ENCODE results near the gene GNAQ. TPM values are rescaled to one million over a fixed set of nuclear protein-coding genes. Genes with fewer than 3 reads are reported as not detected.

Gene GNAQ
- total RNA-seq, 1 donor from 2014 or later = 12.2 TPM

DNA sequence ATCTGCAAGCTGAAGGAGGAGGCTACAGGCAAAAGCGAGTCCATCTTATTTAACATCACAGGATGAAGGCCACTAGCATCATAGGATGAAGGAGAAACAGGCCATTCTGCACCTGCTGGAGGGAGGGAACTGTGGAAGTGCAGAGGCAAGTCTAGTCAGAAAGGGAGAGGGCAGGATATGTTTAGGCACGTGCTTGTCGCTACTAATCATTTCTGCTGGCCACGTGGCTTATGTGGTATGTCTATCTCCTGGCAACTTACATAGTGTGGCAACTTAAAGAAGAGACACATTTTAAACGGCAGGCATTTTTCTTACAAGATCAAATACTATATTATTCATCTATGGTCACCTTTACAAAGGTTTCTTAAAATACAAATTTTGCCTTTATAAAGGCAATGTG lies 74.0 kb downstream of the GNAQ start:
- ATAC-seq (ENCODE audit: poor library complexity) (no peak), DNase-seq (no peak)
- intact Hi-C loops (cut with DNase I) = no loop called here

DNA sequence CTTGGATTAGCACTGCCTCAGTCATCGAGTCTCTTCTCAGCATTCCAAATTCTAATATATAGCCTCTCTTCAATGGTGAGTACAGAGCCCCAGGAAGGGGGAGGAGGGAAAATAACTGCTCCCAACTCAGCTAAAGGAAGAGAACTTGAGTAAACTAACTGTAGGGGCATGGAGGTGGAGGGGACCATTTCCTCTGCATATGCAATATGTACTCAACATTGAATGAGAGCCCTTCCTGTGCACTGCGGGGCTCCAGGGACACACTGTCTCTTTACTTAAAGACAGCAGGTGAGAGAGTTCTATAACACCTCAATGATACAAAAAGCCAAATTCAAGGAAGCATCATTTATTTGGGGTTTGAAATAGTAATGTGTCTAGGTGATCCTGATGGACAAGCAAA lies 75.1 kb downstream of the GNAQ start:
- intact Hi-C loops (cut with DNase I) = no loop called here
- no peak for ATAC-seq (ENCODE audit: poor library complexity)
- no peak for DNase-seq

DNA sequence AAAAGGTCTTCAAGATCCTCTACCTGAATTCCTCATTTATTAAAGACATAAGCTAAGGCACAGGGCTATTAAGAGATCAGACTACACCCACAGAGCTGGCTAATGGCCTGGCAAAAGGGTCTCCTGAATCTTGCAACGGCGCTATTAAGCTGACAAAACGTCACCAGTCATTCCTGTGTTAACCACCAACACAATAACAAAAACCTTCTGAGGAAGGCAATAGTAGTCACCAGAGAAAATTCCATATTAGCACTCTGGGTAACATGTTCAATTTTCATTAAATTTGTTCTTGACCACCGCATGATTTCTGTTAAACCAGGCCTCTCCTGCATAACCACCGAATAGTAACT lies 77.0 kb downstream of the GNAQ start:
- ATAC-seq (ENCODE audit: poor library complexity) = no peak
- intact Hi-C loops (cut with DNase I) = no loop called here
- no peak for DNase-seq

DNA sequence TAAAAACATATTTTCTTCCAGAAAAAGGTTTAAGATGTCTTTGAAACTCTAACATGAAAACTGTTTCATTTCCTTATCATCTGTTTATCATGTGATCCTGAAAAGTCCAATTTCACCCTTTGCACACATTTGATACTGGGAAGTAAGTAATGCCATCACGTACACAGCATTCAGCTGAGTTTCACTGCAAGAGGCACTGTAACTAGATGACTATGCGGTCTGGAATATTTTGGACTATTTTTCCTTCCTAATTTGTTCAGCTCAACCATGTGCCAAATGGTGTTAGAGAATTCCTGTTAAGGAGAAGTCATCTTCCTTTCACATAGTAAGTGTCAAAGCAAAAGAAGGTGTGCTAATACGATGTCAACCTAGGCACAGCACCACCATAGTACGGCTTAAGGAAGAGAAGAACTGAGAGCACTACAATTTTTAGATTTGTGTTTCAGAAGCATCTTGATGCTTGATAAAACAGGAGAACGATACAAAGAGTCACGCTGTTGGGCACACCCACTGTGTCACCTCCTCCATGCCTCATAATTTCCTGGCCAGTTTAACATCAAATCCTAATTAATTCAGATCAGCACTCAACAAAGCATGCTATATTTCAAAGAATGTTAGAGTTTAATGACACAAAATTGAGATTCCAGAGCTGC lies 77.5 kb downstream of the GNAQ start:
- intact Hi-C loops (cut with DNase I) = no loop called here
- DNase-seq (no peak), ATAC-seq (ENCODE audit: poor library complexity) (no peak)

DNA sequence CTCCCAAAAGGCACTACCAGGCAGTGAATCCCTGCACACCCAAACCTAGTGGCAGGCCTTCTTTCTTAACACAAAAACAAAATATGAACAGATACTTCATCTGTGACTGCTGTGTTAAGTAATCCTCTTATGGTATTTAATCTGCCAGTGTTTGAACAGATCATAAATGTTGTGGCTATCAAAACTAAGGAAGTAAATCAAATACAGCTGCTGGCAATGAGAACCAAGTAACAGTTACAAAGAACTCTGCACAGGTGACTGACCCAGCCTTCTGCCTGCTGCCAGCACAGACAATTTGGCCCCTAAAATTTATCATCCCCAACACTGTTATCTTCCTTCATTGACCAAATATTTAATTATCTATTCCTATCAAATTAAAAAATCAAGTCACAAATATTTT lies 78.0 kb downstream of the GNAQ start:
- no peak for ATAC-seq (ENCODE audit: poor library complexity)
- no peak for DNase-seq
- intact Hi-C loops (cut with DNase I) = no loop called here

DNA sequence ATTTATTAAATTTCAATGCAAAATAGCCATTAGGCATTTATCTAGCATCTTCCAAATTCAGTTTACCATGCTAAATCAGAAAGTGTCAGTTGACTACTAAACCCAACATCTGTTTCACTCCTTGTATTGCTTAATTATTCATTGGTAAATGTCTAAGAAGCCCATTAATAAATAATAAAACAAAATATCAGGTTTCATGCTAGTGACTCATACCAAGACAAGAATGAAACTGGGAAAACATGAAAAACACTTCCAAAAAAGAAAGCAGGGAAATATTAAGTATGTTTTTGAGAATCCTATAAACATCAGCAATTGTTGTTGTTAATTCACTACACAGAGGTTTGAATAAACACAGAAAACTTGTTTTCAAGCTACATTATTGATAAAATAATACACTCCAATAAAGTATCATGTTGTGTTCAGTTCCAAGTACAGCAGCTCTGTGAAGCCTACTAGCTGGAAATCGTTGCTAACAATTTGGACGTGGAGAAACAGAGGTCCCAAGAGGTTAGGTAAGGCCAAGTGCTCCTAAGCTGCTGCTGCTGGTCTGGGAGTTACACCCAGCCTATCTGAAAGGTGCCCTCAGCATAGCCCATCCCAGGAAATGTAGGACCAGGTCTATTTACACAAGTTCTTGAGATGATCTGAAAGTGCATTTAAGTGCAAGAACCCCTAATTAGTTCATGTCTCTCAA lies 78.8 kb downstream of the GNAQ start:
- ATAC-seq (ENCODE audit: poor library complexity) = peak; percentile 83
- no peak for DNase-seq
- intact Hi-C loops (cut with DNase I) = no loop called here

DNA sequence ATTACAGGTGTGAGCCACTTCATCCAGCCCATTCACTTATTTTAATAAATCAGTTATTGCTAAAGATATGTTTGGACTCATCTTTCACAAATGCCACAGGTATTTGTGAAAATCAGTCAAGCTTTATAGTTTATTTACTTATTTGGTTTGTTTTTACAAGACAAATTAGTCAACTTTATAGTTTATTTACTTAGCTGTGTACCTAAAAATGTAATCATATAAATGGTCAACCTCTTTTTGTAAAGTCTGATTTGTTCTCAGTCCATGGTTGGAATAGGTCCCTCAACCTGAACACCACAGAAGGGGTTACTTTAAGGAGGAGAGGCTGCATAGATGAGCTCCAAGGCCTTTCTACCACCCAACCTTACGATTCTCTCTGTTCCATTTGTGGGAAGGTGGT lies 80.2 kb downstream of the GNAQ start:
- intact Hi-C loops (cut with DNase I) = no loop called here
- no peak for DNase-seq

DNA sequence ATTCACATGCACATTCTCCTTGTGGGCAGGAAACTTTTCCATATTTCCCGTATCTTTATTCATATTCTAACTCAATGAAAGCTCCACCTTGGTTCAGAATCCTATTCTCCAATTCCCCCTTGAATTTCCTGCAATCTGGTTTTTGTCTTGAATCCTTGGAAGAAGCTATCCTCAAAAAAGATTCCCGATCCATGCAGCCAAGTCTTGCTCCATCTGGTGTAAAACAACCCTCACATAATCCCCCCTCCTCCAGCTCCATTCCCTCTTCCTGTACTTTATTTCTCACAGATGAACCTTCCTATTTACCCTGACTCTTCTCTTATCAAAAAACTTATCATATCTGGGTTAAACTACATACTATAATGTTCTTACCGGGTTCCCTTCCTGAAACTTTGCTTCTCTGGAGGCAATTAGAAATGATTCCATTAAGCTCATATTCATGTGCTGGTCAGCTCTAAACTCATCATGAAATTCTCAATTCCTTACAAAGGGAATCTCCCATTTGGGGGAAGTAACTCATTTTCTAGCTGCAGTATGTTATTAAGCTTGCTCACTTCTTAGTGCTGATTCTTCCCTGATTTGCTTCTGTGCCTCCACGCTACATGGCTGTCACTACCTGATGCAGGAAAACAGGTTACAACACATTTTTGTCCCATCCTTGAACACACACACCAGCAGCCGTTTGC lies 81.7 kb downstream of the GNAQ start:
- ATAC-seq (ENCODE audit: poor library complexity) = no peak
- intact Hi-C loops (cut with DNase I) = no loop called here

More for the DNA sequence above, 80.2 kb downstream of the GNAQ start:
- no peak for ATAC-seq (ENCODE audit: poor library complexity)

DNA sequence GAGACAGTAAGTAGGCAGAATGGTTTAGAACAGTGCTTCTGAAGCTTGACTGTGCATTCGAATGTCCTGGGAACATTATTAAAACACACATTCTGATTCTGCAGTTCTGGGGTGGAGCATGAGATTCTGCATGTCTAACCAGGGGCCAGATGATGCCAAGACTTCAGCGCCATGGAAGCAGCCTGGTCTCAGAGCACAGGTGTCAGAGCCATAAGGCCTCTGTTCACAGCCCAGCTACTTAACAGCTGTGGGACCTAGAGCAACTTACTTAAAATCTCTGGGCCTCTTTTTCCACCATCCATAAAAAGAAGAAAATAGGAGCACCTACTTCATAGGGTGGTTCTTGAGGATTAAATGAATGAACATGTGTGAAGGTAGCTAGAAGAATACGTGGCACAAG lies 84.0 kb downstream of the GNAQ start:
- intact Hi-C loops (cut with DNase I) = no loop called here
- ATAC-seq (ENCODE audit: poor library complexity) (no peak), DNase-seq (no peak)

More for the DNA sequence above, 81.7 kb downstream of the GNAQ start:
- no peak for DNase-seq

DNA sequence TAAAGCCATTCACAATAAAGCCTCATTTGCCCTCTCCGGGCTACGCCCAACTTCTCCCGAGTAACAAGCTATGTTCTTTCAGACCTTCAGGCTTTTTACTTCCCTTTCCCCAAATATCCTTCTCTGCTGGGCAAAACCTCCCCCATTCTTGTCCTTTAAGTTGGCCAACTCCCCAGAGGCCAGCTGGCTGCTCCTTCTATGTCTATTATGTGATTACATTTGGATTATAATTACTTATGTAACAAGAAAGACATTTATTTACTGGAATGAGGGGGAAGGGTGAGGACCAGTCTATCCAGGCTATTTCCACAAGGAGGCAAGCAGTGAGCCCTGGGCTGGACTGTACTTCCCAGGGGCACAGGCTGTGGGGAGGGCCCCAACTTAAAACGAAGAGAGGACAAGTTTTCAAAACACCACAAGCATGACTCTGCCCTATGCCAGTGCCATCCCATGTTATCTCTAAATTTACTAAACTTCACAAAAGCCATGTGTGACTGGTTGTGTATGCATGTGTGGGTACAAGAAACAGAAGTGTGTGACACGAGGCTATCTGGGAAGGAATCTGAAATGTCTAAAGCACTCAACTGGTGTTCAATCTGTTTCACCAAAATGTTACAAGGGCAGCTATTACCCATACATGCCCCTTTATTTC lies 84.5 kb downstream of the GNAQ start:
- DNase-seq (peak; percentile 42), ATAC-seq (ENCODE audit: poor library complexity) (peak; percentile 66)

DNA sequence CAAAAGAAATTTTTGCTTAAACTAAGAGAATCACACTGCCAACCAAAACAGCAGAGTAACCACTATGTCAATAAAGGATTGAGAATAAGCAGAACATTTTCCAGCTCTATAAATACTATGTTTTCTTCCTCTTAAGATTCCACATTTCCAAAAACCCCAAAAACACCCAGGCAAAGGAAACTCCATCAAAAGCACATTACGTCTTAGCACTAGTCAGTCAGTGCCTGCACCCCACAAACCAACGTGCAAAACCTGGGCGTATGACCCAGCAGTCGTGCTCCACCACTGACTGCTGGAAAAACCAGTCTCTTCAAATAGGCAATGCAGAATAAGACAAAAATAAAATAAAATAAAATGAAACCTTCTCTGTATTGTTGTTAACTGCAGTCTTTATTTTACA lies 85.3 kb downstream of the GNAQ start:
- DNase-seq (no peak), ATAC-seq (ENCODE audit: poor library complexity) (no peak)
- intact Hi-C loops (cut with DNase I) = no loop called here

More for the DNA sequence above, 84.5 kb downstream of the GNAQ start:
- intact Hi-C loops (cut with DNase I) = no loop called here

DNA sequence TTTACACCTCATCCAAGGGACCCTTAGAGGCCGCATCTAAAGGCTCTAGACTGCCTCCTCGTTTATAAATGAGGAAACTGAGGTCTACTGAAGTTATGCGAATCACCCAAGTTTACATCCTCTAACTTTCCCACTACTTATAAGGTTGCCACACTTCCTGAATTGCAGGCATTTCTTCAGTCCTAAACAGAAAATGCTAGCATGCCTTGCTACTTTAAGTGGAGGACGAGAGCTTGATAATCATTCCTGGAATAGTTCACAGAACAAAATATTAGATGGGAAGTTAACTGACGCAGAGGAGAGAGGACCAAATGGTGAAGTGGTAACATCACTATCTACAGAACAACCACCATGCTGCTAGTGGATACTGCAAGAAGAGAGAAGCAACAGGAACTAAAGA lies 85.8 kb downstream of the GNAQ start:
- ATAC-seq (ENCODE audit: poor library complexity) = peak; percentile 59
- intact Hi-C loops (cut with DNase I) = no loop called here
- no peak for DNase-seq

DNA sequence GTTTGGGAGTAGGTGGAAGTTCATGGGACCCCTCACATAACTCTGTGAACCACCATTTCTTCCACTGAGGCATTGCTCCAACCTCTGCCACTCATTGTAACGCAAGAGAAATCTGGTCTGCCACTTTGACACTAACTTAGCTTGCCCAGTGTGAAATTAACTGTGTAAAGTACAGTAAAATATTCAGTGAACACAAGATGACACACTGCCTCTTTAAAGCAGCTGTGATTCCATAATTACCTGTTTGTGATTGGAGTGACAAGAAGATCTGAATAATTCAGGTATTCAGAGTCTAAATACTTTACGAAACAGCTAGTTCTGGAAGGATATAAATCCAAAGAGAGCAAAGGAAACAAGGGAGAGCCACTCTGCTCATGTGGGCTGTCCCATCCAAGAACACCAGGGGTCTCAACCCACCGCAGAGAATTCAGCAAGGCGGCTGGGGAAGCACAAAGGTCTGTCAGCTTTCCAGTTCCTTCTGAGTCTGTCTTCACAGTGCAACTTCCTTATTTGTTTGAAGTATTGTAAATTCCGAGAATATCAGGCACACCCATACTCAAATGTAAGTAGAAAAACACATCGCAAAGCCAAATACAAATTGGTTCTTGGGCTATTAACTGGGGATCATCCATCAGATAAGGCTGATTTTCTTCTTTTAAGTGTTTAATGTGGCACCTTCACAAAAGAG lies 86.9 kb downstream of the GNAQ start:
- DNase-seq (peak; percentile 54), ATAC-seq (ENCODE audit: poor library complexity) (peak; percentile 72)
- intact Hi-C loops (cut with DNase I) = no loop called here

DNA sequence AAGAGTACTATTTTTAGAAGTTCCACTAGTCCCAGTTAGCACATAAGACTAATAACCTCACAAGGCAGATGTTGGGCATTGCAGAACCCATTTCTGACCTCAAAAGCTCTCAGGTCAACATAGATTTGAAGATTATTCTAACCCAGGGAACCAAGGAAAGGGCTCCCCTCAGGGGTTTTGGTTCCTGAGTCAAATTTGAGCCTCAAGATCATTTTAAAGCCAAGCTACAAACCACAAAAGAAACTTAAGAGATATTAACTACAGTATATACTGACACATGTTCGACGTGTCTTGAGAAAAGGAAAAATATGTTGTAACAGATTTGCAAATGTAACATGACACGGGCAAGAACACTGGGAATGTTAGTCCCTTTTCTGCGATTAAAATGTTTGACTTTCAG lies 88.6 kb downstream of the GNAQ start:
- intact Hi-C loops (cut with DNase I) = no loop called here
- DNase-seq = no peak
- ATAC-seq (ENCODE audit: poor library complexity) = no peak

DNA sequence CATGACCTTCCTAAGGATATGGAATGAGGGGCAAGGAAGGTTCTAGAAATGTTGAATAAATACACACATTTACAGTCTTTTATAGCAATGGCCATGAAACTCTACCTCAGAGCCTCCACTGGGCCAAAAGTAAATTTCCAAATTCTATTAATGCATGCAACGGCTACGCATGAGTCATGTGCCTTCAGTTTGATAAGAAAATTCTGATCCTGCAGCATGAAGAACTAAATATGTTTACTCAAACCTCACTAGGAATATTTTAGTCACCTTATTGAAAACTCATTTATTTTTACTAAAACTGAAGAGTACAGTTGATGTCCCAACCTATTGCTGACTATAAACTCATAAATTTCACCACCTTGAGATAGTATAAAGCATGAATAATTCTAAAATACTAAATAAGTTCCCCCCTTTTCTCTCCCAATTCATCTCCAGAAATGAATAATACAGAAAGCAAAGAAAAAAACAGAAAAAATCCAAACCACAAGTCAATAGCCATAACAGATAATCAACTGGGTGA lies 92.4 kb downstream of the GNAQ start:
- intact Hi-C loops (cut with DNase I) = no loop called here
- no peak for ATAC-seq (ENCODE audit: poor library complexity)

DNA sequence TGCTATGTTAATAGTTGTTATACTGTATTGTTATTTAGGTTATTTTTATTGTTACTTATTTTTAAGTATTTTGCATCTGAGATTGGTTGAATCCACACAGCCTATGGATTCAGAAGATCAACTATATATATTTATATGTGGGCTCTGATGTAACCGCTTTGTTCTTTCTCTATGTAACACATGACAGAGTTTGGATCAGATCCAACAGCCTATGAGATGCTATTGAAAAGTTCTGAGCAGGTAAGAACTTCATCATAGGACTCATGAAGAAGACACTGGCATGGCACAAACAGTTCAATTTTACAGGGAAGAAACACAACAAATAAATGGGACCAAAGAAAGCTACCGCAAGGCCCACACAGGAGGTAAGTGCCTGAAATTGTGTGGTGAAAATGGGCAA lies 93.4 kb downstream of the GNAQ start:
- intact Hi-C loops (cut with DNase I) = no loop called here
- ATAC-seq (ENCODE audit: poor library complexity) = no peak
- no peak for DNase-seq

More for the DNA sequence above, 92.4 kb downstream of the GNAQ start:
- DNase-seq = no peak

DNA sequence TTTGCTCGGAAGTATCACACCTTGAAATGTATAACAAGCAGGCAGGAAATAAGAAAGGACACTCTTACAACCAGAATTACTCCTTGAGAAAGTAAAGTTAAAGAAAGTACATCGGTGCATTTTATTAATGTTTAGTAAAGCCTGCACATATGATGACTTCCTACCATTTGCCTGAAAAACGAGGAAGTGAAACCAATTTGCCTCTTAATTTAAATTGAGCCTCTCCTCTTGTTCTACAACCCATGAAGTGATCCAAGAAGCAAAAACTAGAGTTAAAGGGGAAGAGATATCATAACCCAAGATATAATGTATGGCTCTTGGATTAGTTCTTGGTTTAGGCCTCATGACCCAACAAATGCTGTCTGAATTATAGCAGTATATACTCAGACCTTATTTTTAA lies 95.6 kb downstream of the GNAQ start:
- intact Hi-C loops (cut with DNase I) = no loop called here
- no peak for DNase-seq
- ATAC-seq (ENCODE audit: poor library complexity) = peak; percentile 51

DNA sequence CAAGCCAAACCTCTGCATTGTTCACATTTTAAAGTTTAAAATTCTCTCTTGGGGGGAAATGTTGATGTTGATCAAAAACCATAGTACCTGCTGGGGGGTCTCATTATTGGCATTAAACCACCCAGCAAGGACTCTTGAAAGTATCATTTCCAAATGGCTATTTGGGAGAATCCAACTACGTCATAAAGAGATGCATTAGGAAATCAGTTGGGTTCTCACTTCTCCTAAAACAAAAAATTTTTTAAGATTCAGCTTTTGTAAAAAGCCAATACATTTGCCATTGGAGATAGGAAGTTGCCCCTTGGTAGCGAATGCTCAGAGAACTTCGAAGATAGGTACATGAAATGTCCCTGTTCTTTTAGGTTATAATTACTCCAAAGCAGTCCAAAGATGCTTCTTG lies 96.4 kb downstream of the GNAQ start:
- ATAC-seq (ENCODE audit: poor library complexity) = no peak
- no peak for DNase-seq
- intact Hi-C loops (cut with DNase I) = no loop called here

DNA sequence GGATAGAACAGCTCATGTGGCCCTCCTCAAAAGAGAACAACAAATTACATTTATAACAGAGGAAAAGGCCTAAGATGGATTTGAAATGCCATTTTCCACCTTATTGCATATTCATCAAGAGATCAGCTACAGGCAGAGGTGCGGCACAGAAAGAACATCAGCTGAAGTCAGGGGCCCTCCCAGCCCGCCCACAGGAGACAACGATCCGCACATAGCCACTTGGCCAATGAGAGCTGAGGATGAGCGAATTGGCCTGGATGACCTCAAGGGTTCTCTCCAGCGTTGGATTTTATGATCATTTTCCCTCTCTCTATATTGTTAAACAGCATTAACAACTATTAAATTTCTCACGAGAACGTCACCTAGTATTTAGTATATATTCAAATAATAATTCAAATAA lies 97.6 kb downstream of the GNAQ start:
- no peak for ATAC-seq (ENCODE audit: poor library complexity)
- intact Hi-C loops (cut with DNase I) = no loop called here
- no peak for DNase-seq
